HG03196 (cell line): ENCODE measurements around the gene PSTPIP1.

ENCODE experiments used
- ATAC-seq: cut with Tn5 transposase; IDR thresholded peaks from one replicate; pipeline ENCODE4 v1.9.1; 2021; ENCODE audit not compliant: unreplicated experiment

PSTPIP1 gene

GRCh38 chr15:76998663-76999285 lies 3.8 kb downstream of the PSTPIP1 start:
- no peak for ATAC-seq

GRCh38 chr15:76999996-77000395 lies 5.1 kb downstream of the PSTPIP1 start:
- no peak for ATAC-seq

GRCh38 chr15:77001351-77001750 lies 6.4 kb downstream of the PSTPIP1 start:
- ATAC-seq = no peak

GRCh38 chr15:77001966-77002365 lies 7.0 kb downstream of the PSTPIP1 start:
- no peak for ATAC-seq

GRCh38 chr15:77002436-77002835 lies 7.5 kb downstream of the PSTPIP1 start:
- no peak for ATAC-seq

GRCh38 chr15:77002954-77003912 lies 8.3 kb downstream of the PSTPIP1 start:
- ATAC-seq = no peak

- no peak for ATAC-seq
These were observed 9.3 kb downstream of the PSTPIP1 start for GRCh38 chr15:77004189-77004588.

GRCh38 chr15:77009176-77009575 lies 14.2 kb downstream of the PSTPIP1 start:
- no peak for ATAC-seq

- ATAC-seq = no peak
These were observed 14.9 kb downstream of the PSTPIP1 start for GRCh38 chr15:77009646-77010311.

GRCh38 chr15:77010312-77010686 lies 15.4 kb downstream of the PSTPIP1 start:
- ATAC-seq = no peak

- ATAC-seq = no peak
These were observed 15.9 kb downstream of the PSTPIP1 start for GRCh38 chr15:77010857-77011256.

GRCh38 chr15:77012117-77012712 lies 17.3 kb downstream of the PSTPIP1 start:
- ATAC-seq = no peak

GRCh38 chr15:77012868-77013267 lies 17.9 kb downstream of the PSTPIP1 start:
- ATAC-seq = no peak

GRCh38 chr15:77013776-77014131 lies 18.8 kb downstream of the PSTPIP1 start:
- peak; percentile 44 for ATAC-seq

- peak; percentile 29 for ATAC-seq
These were observed 19.5 kb downstream of the PSTPIP1 start for GRCh38 chr15:77014132-77015081.

- no peak for ATAC-seq
These were observed 20.9 kb downstream of the PSTPIP1 start for GRCh38 chr15:77015646-77016320.

GRCh38 chr15:77016321-77016695 lies 21.4 kb downstream of the PSTPIP1 start:
- no peak for ATAC-seq

GRCh38 chr15:77017091-77017660 lies 22.2 kb downstream of the PSTPIP1 start:
- ATAC-seq = no peak
